HEK293 (cell line): Measurements from ENCODE around the gene BLVRA.

ENCODE experiments used
- CTCF ChIA-PET: fragments of 350-600 bp; formaldehyde crosslinking; extraction: SDS; loops from one replicate; lab custom pipeline; 2021; ENCODE audit warnings: antibody characterized with exemption; lab: Yijun Ruan, JAX
- POLR2A ChIA-PET: fragments of 300-600 bp; formaldehyde crosslinking; extraction: SDS; loops from one replicate; lab custom pipeline; 2020; ENCODE audit warnings: antibody characterized with exemption, inconsistent platforms; lab: Yijun Ruan, JAX
- H3K27ac ChIP-seq: fragments of 200-500 bp; sonication (Bioruptor generic); 2 replicates; pipeline ENCODE4 v1.5.1; 2014; ENCODE audit warnings: low read depth, low read length, control low read depth, inconsistent platforms; ENCODE audit errors: extremely low read depth
- H3K36me3 ChIP-seq, 2 experiments: fragments of 200-500 bp in 1 of 2; sonication (Bioruptor generic) in 1 of 2; 1 replicate in 1 of 2; 2 replicates in 1 of 2; pipeline ENCODE4 v1.5.1; 2014 to 2017; ENCODE audit warnings: inconsistent platforms in 2 of 2, low read length in 2 of 2; ENCODE audit not compliant: control insufficient read depth in 2 of 2, insufficient read depth in 1 of 2
- H3K4me1 ChIP-seq: fragments of 200-500 bp; sonication (Bioruptor generic); 2 replicates; pipeline ENCODE4 v1.5.1; 2014; ENCODE audit warnings: mild to moderate bottlenecking, low read length, inconsistent platforms; ENCODE audit not compliant: control insufficient read depth, insufficient read depth
- H3K4me3 ChIP-seq: 2 replicates; pipeline ENCODE4 v1.5.1; 2011; ENCODE audit warnings: low read depth, mild to moderate bottlenecking, control low read depth, low read length, moderate library complexity
- H3K9me3 ChIP-seq: fragments of 200-500 bp; sonication (Bioruptor generic); 2 replicates; pipeline ENCODE4 v1.5.1; 2014; ENCODE audit warnings: low read depth, low read length, inconsistent platforms; ENCODE audit not compliant: control insufficient read depth, insufficient read depth
- GLIS1 ChIP-seq: fragments of 450-650 bp; formaldehyde crosslinking; IDR thresholded peaks from 2 replicates; pipeline ENCODE4 v1.5.1; 2016; ENCODE audit warnings: missing biosample characterization, missing genetic modification characterization
- HOXC10 ChIP-seq: sonication (generic); formaldehyde crosslinking; IDR thresholded peaks from 2 replicates; pipeline ENCODE4 v1.8.1; 2023; ENCODE audit warnings: mild to moderate bottlenecking, missing genetic modification reagents
- SETDB1 ChIP-seq: IDR thresholded peaks from one replicate; pipeline ENCODE4 v1.6.1; 2017; ENCODE audit warnings: mild to moderate bottlenecking, low read length, moderate library complexity, mixed read lengths; ENCODE audit not compliant: insufficient read length
- TCF7L2 ChIP-seq: IDR thresholded peaks from 2 replicates; pipeline ENCODE4 v1.6.1; 2011; ENCODE audit warnings: low read depth, mild to moderate bottlenecking, inconsistent platforms, low read length, moderate library complexity, borderline replicate concordance
- ZBTB17 ChIP-seq: fragments of 450-650 bp; formaldehyde crosslinking; IDR thresholded peaks from 2 replicates; pipeline ENCODE4 v1.5.1; 2016; ENCODE audit warnings: missing biosample characterization, missing genetic modification characterization
- ZNF155 ChIP-seq: fragments of 450-650 bp; formaldehyde crosslinking; IDR thresholded peaks from 2 replicates; pipeline ENCODE4 v1.5.1; 2016; ENCODE audit warnings: missing biosample characterization, missing genetic modification characterization
- ZNF221 ChIP-seq: fragments of 450-650 bp; formaldehyde crosslinking; IDR thresholded peaks from 2 replicates; pipeline ENCODE4 v1.5.1; 2017; ENCODE audit warnings: missing biosample characterization, missing genetic modification characterization, borderline replicate concordance
- ZNF248 ChIP-seq: fragments of 450-650 bp; formaldehyde crosslinking; IDR thresholded peaks from 2 replicates; pipeline ENCODE4 v1.5.1; 2017; ENCODE audit warnings: missing biosample characterization, missing genetic modification characterization
- ZNF266 ChIP-seq: fragments of 450-650 bp; formaldehyde crosslinking; IDR thresholded peaks from 2 replicates; pipeline ENCODE4 v1.5.1; 2016; ENCODE audit warnings: missing biosample characterization, missing genetic modification characterization, low read depth
- ZNF416 ChIP-seq: fragments of 450-650 bp; formaldehyde crosslinking; IDR thresholded peaks from 2 replicates; pipeline ENCODE4 v1.5.1; 2016; ENCODE audit warnings: missing biosample characterization, missing genetic modification characterization
- ZNF513 ChIP-seq: fragments of 450-650 bp; IDR thresholded peaks from 2 replicates; pipeline ENCODE4 v1.5.1; 2018; ENCODE audit warnings: missing biosample characterization, missing genetic modification characterization
- ZNF623 ChIP-seq: fragments of 450-650 bp; formaldehyde crosslinking; IDR thresholded peaks from 2 replicates; pipeline ENCODE4 v1.5.1; 2016; ENCODE audit warnings: missing biosample characterization, missing genetic modification characterization
- ZNF747 ChIP-seq: fragments of 450-650 bp; formaldehyde crosslinking; IDR thresholded peaks from 2 replicates; pipeline ENCODE4 v1.5.1; 2016; ENCODE audit warnings: missing biosample characterization, missing genetic modification characterization
- ZNF830 ChIP-seq: fragments of 450-650 bp; IDR thresholded peaks from 2 replicates; pipeline ENCODE4 v1.5.0; 2018; ENCODE audit warnings: missing biosample characterization, missing genetic modification characterization, low read depth, mild to moderate bottlenecking, moderate library complexity
- ZXDB ChIP-seq: fragments of 450-650 bp; formaldehyde crosslinking; IDR thresholded peaks from 2 replicates; pipeline ENCODE4 v1.5.1; 2016; ENCODE audit warnings: missing biosample characterization, missing genetic modification characterization
- TF ChIP-seq, protein P1 (sequence below): fragments of 450-650 bp; formaldehyde crosslinking; IDR thresholded peaks from 2 replicates; pipeline ENCODE4 v1.5.1; 2016; ENCODE audit warnings: missing biosample characterization, missing genetic modification characterization
- TF ChIP-seq, protein P2 (sequence below): fragments of 450-650 bp; formaldehyde crosslinking; IDR thresholded peaks from 2 replicates; pipeline ENCODE4 v1.5.0; 2017; ENCODE audit warnings: missing biosample characterization, missing genetic modification characterization, borderline replicate concordance
- TF ChIP-seq, protein P3 (sequence below): fragments of 450-650 bp; formaldehyde crosslinking; IDR thresholded peaks from 2 replicates; pipeline ENCODE4 v1.5.1; 2016; ENCODE audit warnings: missing biosample characterization, missing genetic modification characterization

BLVRA gene

GRCh38 chr7:43749383-43749940 is 9.0 kb upstream of the BLVRA start:
- Histone ChIP-seq H3K9me3 (no peaks in the 10 kb centered on the region), H3K36me3 (no peaks in the 10 kb centered on the region), H3K27ac (no peak overlapping the region), H3K4me1 (no peaks in the 10 kb centered on the region)
- ChIA-PET CTCF (interaction anchor here (0.8 kb wide), 1 partner anchor 50 kb away, joined by 3 read pairs; no protein-coding TSS in a partner anchor), POLR2A (no interaction called here)
- TF ChIP-seq ZBTB17 (tag by site-specific recombination) (peak; percentile 27; the same call in 1 of the 2 replicates), GLIS1 (tag by site-specific recombination) (no peak), ZNF747 (no peak), ZXDB (tag by site-specific recombination) (no peak)
- TF ChIP-seq, protein P1, sequence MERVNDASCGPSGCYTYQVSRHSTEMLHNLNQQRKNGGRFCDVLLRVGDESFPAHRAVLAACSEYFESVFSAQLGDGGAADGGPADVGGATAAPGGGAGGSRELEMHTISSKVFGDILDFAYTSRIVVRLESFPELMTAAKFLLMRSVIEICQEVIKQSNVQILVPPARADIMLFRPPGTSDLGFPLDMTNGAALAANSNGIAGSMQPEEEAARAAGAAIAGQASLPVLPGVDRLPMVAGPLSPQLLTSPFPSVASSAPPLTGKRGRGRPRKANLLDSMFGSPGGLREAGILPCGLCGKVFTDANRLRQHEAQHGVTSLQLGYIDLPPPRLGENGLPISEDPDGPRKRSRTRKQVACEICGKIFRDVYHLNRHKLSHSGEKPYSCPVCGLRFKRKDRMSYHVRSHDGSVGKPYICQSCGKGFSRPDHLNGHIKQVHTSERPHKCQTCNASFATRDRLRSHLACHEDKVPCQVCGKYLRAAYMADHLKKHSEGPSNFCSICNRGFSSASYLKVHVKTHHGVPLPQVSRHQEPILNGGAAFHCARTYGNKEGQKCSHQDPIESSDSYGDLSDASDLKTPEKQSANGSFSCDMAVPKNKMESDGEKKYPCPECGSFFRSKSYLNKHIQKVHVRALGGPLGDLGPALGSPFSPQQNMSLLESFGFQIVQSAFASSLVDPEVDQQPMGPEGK (tag by site-specific recombination) = no peak
- TF ChIP-seq, protein P2, sequence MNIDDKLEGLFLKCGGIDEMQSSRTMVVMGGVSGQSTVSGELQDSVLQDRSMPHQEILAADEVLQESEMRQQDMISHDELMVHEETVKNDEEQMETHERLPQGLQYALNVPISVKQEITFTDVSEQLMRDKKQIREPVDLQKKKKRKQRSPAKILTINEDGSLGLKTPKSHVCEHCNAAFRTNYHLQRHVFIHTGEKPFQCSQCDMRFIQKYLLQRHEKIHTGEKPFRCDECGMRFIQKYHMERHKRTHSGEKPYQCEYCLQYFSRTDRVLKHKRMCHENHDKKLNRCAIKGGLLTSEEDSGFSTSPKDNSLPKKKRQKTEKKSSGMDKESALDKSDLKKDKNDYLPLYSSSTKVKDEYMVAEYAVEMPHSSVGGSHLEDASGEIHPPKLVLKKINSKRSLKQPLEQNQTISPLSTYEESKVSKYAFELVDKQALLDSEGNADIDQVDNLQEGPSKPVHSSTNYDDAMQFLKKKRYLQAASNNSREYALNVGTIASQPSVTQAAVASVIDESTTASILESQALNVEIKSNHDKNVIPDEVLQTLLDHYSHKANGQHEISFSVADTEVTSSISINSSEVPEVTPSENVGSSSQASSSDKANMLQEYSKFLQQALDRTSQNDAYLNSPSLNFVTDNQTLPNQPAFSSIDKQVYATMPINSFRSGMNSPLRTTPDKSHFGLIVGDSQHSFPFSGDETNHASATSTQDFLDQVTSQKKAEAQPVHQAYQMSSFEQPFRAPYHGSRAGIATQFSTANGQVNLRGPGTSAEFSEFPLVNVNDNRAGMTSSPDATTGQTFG (tag by site-specific recombination) = no peak
- TF ChIP-seq, all 188 proteins: peak for 1
- no peak overlapping the region for H3K4me3 ChIP-seq

- POLR2A ChIA-PET = no interaction called here
- H3K36me3 ChIP-seq = no peaks in the 10 kb centered on the region
- no peak for TF ChIP-seq HOXC10 (CRISPR knock-in tag)
- no peak for TF ChIP-seq ZNF221 (tag by site-specific recombination)
- TF ChIP-seq ZNF155 (tag by site-specific recombination) = no peak
- TF ChIP-seq, protein P3, sequence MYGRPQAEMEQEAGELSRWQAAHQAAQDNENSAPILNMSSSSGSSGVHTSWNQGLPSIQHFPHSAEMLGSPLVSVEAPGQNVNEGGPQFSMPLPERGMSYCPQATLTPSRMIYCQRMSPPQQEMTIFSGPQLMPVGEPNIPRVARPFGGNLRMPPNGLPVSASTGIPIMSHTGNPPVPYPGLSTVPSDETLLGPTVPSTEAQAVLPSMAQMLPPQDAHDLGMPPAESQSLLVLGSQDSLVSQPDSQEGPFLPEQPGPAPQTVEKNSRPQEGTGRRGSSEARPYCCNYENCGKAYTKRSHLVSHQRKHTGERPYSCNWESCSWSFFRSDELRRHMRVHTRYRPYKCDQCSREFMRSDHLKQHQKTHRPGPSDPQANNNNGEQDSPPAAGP (tag by site-specific recombination) = no peak
- no peak for TF ChIP-seq ZNF416
- no peak for TF ChIP-seq ZNF248 (tag by site-specific recombination)
- TF ChIP-seq TCF7L2 = no peak
- no peak for TF ChIP-seq ZNF830 (tag by site-specific recombination)
- no peak for TF ChIP-seq ZNF623 (tag by site-specific recombination)
- no peak for TF ChIP-seq ZNF266 (tag by site-specific recombination)
- no peak for TF ChIP-seq SETDB1
- no peak for TF ChIP-seq ZNF513 (tag by site-specific recombination)
- TF ChIP-seq, all 188 proteins: peak for 0
- H3K4me3 ChIP-seq = no peak overlapping the region
- H3K4me1 ChIP-seq = no peaks in the 10 kb centered on the region
- no peak overlapping the region for H3K27ac ChIP-seq
- no peaks in the 10 kb centered on the region for H3K9me3 ChIP-seq
- CTCF ChIA-PET = interaction anchor here (1.1 kb wide), 1 partner anchor 89 kb away, joined by 4 read pairs; no protein-coding TSS in a partner anchor
Observed at GRCh38 chr7:43750016-43750887, 8.2 kb upstream of the BLVRA start.
